OCI-M2 (cell line): ENCODE measurements around the gene OCSTAMP.

Source experiments
- DNase-seq: peaks from one replicate; lab custom pipeline; 2025; ENCODE audit not compliant: unreplicated experiment; lab: John Stamatoyannopoulos, UW

Gene OCSTAMP, protein sequence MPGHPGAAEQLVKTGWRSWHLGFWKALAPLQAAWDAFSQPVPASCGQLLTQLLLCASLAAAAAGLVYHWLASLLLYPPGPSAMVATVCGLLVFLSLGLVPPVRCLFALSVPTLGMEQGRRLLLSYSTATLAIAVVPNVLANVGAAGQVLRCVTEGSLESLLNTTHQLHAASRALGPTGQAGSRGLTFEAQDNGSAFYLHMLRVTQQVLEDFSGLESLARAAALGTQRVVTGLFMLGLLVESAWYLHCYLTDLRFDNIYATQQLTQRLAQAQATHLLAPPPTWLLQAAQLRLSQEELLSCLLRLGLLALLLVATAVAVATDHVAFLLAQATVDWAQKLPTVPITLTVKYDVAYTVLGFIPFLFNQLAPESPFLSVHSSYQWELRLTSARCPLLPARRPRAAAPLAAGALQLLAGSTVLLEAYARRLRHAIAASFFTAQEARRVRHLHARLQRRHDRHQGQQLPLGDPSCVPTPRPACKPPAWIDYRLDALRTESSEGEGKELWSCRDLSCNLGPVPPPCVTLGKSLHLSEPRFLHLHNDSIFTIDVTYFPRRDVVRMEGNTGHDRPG

DNA sequence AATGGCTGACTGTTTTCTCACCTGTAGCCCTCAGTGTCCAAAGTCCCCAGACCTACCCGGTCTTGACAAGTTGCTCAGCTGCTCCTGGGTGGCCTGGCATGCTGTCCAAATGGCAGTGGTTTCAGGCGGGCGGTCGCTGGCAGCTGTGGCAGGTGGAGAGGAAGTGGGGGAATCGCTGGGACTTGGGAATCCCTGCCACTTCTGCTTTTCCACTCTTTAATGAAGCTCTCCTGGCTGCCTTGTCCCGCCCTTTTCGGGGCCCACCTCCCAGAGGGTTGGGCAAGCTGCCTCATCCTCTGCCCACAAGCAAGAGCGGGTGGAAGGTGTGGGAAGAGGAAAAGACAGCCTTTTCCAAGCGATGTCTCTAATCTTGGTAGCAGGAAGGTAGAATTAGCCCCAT is at the start of gene OCSTAMP:
Gene OCSTAMP, minus strand, starts transcription at position 194 of the 400 bp plus-strand sequence. Its CDS starts 94 bp downstream, at position 100.
- no peak for DNase-seq

DNA sequence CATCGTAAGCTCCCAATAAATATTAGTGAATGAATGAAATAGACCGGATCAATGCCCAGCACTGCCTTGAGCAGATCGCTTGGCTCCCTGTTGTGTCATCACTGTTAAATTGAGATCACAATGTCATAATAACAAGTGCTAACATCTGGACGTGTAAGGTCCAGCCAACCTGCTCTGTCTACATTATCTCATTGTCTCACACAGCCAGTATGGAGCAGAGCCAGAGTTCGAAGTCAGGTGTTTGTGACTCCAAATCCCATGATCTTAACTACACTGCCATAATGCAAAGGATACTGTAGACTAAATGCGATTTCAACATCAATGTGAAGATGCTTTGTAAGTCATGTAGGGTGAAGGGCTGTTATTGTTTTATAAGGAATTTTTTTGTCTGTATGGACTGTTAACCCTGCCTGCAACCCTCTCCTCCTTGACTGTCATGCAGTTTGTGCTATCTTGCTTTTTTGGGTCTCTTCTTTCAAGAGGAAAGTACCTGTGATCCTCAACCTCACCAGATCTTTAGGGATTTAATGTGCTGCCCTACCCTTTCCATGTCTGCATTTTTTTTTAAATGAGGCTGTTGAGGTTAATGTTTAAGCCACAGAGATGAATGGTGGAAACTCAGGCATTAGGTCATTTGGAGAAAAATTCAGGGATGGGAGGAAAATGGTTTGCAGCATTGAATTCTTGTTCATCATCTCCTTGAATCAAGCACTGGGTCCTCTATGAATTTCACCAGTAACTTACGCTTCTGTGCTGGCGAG is 49.0 kb upstream of the OCSTAMP start:
- DNase-seq = no peak

- DNase-seq = no peak
Measured at GRCh38 chr20:46595933-46596332, 45.5 kb upstream of the OCSTAMP start.

DNA sequence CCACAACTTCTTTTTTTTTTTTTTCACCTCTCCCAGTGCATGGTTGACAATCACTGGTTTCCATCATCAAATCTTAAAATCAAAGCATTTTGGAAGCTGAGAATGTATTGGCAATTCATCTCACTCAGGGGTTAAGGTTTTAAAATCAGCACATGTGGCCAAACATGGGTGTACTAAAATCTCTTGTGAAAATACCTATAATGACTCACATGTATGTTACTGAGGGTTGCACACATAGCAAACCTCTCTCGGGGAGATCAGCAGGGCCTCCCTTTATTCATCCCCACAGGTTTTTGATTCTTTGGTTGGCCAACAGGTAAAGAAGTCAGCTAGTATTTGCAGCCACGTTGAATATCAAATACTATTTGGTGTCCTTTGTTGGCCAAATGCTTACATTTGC is 44.3 kb upstream of the OCSTAMP start:
- no peak for DNase-seq

DNA sequence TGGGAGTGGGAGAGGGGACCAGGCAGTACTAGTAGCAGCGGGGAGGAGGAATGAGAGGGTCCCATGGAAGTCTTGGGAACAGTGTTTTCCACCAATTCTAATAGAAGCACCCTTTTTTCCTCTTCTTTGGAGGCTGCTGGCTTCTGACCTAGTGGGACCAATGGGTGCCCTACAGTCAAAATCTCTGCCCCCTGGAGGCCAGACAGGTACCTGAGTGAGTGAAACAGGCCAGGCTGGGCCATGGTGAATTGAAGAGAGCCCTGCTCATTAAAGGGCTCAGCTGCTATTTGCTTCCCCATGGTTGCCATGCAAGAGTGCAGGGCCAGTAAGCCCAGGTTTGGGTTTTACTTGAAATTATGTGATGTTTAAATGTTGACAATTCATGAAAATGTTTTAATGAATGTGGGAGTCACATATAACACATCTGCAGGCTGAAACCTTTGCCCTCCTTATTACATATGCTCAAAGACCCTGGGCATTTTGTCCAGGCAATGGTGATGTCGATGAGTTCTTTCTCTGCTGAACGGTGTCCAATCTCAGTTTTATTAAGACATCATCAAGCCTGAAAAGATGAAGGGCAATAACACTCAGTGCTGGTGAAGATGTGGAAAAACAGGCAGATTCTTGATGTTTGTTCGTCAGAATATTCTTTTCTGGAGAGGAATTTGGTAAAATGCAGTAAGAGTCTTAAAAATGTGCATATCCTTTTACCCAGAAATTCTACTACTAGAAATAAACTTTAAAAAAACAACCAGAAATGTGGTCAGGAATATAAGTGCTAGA is 42.3 kb upstream of the OCSTAMP start:
- no peak for DNase-seq

DNA sequence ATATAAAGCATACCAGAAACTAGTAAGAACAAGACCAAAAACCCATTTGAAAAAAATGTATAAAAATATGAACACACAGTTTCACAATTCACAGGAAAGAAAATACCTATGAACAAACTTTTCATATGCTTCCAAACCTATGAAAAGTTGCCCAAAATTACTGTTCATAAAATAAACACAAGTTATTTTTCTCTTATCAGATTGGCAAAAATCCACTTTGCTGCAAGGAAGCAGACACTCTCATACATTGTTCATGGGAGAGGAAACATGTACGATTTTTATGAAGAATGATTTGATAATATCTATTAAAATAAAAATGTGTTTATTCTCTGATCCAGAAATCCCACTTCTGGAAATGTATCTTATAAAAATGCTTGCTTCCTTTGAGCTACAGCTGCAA is 40.0 kb upstream of the OCSTAMP start:
- no peak for DNase-seq

DNA sequence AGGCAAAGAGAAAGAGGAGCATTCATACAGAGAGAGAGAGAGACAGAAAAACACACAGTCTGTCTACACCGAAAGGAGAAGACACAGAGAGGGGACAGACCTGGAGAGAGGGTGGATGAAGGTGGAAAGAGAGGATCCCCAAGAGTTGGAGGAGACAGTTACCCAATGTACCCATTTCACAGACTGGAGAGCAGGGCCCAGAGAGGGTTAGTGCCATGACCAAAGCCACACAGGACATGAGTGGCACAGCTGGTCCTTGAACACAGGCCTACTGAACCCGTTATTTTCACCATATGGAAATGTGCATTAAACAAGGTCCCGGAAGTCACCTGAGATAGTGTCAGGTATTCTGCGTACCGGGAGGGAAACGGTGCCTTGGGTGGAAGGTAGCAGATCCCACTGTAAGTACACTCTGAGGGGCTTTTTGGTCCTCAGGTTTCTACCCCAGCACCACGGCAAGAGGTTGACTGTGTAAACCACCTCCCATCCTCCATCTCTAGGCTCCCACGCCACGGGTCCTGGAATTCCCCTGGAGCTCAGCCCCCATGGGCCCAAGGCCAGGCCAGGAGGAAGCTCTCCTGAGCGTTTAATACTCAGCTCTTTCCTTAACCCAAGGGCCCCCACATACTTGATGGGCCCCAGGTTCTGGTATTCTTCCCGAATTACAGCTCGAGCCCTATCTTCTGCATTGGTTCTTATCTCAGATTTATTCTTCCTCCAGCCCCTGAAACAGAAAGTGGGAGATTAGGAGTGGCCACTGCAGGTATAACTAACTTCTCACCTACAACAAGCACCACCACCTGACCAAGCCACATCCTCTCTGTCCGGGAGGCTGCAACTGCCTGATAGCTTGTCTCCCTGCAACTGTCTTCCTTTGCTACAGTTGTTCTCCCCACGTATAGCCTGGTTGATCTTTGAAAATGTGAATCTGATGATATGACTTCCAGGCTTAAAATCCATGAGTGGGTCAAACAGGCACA is 38.4 kb upstream of the OCSTAMP start:
- no peak for DNase-seq

- no peak for DNase-seq
Measured at GRCh38 chr20:46587986-46588385, 37.5 kb upstream of the OCSTAMP start.

- no peak for DNase-seq
Measured at GRCh38 chr20:46586724-46587123, 36.3 kb upstream of the OCSTAMP start.

DNA sequence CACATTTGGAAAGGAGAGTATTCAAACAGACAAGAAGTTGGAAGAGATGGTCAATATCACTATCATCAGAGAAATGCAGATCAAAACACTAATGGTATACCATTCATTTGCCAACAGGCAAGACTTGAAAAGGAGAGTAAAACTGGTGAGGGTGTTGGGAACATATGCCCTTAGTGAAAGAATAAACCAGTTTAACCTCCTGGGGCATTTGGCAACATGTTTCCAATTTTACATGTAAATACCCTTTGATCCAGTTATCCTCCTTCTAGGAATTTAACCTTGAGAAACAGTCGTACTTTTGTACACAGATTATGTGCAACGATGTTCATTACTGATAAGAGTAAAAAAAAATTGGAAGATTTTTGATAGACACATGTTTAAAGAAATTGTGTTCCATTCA is 34.1 kb upstream of the OCSTAMP start:
- DNase-seq = no peak

DNA sequence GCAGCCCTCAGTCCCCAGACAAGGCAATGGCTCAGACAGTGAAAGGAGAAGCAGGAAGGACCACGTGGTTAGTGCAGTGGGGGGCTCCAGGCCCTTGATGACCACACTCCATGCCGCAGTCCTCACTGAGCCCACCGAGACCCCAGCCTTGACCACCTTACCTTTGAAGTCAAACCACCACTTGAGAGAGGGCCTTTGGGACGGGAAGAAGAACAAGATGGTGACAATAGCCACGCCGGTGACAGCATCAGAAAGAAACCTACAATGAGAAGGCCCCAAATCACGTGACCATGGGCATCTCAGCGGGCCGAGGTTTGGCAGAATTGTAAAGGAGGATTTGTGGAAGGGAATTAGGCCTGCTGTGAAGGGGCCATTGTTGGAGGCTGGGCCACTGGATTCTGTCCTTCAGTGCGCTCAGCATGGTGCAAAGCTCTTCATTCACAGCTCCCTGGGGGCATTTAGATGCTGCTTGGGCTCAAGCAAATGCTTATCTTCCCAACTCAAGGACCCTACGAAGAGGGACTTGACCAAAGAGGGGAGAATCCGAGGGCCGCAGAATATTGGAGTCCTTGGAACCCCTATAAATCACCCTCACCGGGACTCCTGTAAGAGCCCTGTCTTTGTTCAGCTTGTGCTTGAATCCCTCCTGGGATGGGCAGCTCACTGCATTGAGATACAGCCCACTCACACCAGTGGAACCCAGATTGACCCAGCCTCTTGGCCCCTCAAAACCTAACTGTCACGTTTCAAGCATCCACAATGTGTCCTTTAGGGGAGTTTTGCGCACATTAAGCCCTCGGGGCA is 33.2 kb upstream of the OCSTAMP start:
- no peak for DNase-seq

DNA sequence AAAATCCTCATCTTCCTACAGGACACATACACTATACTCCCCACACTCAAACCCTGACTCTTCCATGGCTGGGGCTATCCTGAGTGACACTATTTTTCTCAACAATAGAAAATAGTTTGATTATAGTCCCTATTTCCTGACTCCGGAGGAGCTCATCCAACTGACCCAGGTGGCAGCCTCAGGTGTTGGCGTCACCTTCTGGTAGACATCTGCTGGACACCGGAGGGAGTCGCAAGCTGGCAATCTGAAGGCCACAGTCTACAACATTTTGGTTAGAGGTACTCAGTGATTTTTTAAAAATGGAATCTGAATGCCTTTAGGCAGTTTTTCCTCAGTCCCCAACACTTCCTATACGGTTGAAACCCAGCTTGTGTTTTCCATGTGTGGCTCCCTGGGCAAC is 32.2 kb upstream of the OCSTAMP start:
- DNase-seq = no peak

DNA sequence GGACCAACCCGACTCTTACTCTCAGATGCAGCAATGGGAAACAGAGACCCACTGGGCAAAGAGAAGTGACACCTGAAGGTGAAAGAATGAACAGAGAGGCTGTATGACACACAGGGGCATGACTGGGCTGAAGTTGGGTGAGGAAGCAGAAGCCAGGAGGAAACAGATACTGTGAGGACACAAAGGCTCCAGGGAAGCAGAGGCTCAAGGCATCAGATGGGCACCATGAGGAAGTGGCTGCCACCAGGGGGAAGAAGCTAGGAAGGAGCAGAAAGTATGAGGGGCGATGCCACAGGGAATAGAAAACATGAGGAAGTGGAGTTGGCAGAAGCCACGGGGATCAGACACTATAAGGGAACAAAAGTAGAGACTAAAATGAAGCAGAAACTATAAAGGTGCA is 30.9 kb upstream of the OCSTAMP start:
- DNase-seq = no peak

DNA sequence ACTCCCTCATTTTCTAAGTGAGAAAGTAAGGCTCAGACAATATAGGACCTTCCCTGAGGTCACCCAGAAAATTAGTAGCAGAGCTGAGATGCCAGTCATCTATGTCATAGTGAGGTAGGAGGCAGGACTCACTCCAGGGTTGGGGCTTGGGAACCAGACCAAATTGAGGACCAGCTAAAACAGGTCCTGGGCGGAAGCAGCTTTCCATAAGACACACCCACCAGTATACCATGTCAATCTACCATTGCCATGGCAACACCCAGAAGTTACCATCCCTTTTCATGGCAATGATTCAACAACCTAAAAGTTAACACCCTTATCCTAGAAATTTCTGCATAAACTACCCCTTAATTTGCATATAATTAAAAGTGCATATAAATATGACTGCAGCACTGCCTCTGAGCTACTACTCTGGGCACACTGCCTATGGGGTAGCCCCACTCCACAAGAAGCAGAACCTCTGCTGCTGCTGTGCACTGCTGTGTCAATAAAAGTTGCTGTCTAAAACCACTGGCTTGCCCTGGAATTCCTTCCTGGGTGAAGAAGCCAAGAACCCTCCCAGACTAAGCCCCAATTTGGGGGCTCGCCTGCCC is 30.3 kb upstream of the OCSTAMP start:
- DNase-seq = no peak

GRCh38 chr20:46578745-46579144 is 28.3 kb upstream of the OCSTAMP start:
- no peak for DNase-seq

- DNase-seq = no peak
Measured at GRCh38 chr20:46576774-46577395, 26.4 kb upstream of the OCSTAMP start.

GRCh38 chr20:46575937-46576461 is 25.5 kb upstream of the OCSTAMP start:
- DNase-seq = no peak

- DNase-seq = no peak
Measured at GRCh38 chr20:46575394-46575793, 24.9 kb upstream of the OCSTAMP start.
